ENCODE data around the gene CUL7.

The CUL7 gene

DNA sequence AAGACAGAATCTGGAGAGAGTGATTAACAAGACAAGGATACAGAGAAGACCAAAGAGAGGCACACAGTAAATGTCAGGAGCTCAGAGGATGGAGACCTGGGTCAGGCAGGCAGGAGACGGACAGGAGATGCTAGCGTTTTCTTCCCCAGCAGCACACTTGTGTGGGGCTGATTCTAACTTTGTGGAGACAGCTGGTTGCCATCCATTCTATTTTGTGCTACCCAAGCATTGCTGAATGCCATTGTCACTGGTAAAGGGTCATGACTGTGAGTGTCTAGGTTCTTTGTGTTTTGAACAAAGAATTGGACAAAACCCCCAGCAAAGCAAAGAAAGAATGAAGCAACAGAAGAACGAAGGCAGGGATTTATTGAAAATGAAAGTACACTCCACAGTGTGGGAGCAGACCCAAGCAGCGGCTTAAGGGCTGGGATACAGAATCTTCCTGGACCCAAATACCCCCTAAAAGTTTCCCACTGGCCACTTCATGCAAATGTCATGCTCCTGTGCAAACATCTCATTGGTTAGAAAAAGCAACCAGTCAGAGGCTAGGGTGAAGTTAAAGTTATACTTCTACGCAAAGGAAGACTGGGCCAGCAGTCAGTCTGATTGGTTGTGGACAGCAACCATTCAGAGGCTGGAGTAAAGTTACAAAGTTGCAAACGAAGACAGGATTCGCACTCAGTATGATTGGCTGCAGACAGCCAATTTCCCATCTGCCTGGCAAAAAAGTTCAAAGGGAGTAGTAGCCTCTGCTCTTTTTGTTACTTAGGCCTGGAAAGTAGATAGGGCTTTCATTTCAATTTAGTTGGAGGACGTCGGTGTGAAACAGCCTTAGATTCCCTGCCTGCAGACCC is 40.0 kb upstream of the CUL7 start:
- DNase-seq (ENCODE audit: low read depth): no peak
- TF ChIP-seq, protein P1, sequence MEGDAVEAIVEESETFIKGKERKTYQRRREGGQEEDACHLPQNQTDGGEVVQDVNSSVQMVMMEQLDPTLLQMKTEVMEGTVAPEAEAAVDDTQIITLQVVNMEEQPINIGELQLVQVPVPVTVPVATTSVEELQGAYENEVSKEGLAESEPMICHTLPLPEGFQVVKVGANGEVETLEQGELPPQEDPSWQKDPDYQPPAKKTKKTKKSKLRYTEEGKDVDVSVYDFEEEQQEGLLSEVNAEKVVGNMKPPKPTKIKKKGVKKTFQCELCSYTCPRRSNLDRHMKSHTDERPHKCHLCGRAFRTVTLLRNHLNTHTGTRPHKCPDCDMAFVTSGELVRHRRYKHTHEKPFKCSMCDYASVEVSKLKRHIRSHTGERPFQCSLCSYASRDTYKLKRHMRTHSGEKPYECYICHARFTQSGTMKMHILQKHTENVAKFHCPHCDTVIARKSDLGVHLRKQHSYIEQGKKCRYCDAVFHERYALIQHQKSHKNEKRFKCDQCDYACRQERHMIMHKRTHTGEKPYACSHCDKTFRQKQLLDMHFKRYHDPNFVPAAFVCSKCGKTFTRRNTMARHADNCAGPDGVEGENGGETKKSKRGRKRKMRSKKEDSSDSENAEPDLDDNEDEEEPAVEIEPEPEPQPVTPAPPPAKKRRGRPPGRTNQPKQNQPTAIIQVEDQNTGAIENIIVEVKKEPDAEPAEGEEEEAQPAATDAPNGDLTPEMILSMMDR (IDR thresholded peaks at IDR 0.05; ENCODE audit: control insufficient read depth, extremely low read depth, insufficient read depth): no peak
- H3K4me3 ChIP-seq (ENCODE audit: low read depth, low read length): no peak overlapping the region

DNA sequence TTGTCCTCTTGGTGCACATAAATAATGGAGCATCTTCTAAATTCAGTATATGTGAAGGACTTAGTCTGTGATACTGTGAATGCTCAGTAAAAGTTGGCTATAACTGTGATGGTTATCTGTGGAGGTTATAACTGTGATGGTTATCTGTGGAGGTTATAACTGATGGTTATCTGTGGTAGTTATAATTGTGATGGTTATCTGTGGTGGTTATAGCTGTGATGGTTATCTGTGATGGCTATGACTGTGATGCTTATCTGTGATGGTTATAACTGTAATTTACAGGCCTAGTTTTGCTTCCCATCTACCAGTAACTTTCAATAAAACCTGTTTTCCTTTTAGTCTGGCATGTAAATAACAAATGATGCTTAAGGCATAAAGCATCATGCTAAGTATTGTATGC is 39.0 kb upstream of the CUL7 start:
- TF ChIP-seq, protein P1 (IDR thresholded peaks at IDR 0.05; ENCODE audit: control insufficient read depth, extremely low read depth, insufficient read depth): no peak

DNA sequence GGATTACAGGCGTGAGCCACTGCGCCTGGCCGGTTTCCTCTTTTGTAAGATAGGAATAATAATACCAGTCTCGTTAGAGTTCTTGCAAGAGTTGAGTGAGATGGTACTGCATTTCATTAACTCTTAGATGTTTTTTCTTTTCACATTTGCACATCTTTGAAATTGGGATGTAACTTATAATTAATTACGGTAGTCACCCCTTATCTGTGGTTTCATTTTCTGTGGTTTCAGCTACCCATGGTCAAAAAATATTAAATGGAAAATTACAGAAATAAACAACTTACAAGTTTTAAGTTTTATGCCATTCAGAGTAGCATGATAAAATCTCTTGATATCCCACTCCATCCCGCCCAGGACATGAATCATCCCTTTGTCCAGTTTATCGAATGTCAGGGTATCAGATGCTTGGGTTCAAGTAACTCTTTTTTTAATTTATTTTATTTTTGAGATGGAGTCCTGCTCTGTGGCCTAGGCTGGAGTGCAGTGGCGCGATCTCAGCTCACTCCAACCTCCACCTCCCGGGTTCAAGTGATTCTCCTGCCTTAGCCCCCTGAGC is 37.9 kb upstream of the CUL7 start:
- TF ChIP-seq, protein P1 (IDR thresholded peaks at IDR 0.05; ENCODE audit: control insufficient read depth, extremely low read depth, insufficient read depth): no peak
- DNase-seq (ENCODE audit: low read depth): no peak
- no peak overlapping the region for H3K4me3 ChIP-seq (ENCODE audit: low read depth, low read length)

More for the DNA sequence above, 39.0 kb upstream of the CUL7 start:
- DNase-seq (ENCODE audit: low read depth): no peak
- H3K4me3 ChIP-seq (ENCODE audit: low read depth, low read length): no peak overlapping the region

DNA sequence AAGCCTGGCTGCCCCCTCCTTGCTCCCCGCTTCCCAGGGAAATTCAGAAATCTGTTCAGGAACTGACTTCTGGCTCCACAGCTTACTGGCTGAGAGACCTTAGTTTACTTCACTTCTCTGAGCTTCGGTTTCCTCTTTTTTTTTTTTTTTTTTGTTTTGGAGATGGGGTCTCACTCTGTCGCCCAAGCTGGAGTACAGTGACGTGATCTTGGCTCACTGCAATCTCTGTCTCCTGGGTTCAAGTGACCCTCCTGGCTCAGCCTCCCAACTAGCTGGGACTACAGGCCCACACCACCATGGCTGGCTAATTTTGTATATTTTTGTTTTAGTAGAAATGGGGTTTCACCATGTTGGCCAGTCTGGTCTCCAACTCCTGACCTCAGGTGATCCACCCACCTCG is 37.4 kb upstream of the CUL7 start:
- TF ChIP-seq, protein P1 (IDR thresholded peaks at IDR 0.05; ENCODE audit: control insufficient read depth, extremely low read depth, insufficient read depth): no peak
- no peak overlapping the region for H3K4me3 ChIP-seq (ENCODE audit: low read depth, low read length)

DNA sequence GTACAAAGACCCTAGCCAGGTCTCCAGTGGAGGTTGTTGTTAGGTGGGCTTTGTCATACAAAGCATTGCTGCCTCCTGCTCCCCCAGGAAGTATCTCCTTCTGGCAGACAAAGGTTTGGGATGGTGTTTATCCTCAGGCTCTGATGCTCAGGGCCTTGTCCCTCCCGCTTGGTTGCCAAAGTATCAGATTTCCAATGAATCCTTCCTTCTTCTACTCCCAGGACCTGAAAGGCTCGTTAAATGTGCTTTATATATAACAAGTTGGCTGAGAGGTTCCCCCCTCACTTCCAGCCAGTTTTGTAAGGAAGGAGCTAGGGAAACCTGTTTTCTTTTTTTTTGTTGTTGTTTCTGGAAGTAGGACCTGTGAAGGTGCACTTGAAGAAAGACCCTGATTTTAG is 36.9 kb upstream of the CUL7 start:
- DNase-seq (ENCODE audit: low read depth): peak; percentile 96
- TF ChIP-seq, protein P1 (IDR thresholded peaks at IDR 0.05; ENCODE audit: control insufficient read depth, extremely low read depth, insufficient read depth): no peak
- peak overlapping the region; percentile 21 for H3K4me3 ChIP-seq (ENCODE audit: low read depth, low read length)

More for the DNA sequence above, 37.4 kb upstream of the CUL7 start:
- no peak for DNase-seq (ENCODE audit: low read depth)

DNA sequence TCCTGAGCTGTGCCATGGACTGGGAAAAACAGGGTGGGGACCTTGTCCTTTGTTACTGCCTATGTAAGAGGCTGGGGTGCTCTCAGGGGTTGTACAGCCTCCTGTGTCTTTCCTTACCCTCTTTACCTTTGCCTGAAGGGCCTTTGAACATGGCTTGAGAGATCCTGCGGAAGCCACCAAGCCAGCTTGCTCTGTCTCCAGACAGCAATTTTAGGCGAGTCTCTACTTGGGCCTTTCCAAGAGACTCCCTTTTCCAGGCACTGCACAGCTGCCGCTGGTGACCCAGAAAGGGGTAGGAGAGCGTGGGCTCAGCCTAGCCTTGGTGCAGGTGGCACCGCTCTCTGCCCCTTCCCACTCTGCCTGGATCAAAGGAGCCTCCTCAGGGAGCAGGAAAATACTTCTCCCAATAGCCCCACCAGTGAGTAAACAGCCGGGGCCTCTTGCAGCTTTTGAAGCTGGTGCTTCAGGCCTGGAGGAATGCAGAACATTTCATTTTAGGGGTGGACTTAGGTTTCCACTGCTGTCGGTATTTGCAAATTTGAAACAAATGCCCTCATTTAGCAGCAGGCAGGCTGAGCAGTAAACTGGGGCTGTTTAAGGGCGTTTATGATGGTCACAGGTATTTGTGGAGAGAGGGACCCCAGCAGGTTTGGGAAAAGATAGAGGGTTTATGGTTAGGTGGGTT is 36.4 kb upstream of the CUL7 start:
- TF ChIP-seq, protein P1 (IDR thresholded peaks at IDR 0.05; ENCODE audit: control insufficient read depth, extremely low read depth, insufficient read depth): no peak
- peak overlapping the region; percentile 21 for H3K4me3 ChIP-seq (ENCODE audit: low read depth, low read length)
- DNase-seq (ENCODE audit: low read depth): no peak
